Measurements from ENCODE around the gene PNCK.

DNA sequence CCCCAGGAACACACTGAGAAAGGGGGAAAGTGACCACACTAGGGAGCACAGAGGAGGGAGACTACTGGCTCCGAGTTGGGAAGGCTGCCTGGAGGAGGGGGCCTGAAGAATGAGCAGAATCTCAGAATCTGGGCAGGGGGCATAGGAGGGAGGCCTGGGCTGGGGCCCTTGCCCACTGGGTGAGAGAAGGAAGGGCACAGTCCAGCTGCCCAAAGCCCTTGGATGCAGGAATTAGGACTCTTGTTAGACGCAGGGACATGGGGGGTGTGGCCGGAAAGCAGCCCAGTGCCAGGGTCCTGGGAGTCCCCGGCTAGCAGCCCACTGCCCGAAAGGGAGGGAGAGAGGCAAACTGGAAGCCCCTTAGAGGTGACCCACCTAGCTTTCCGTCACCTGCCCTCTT, 28.5 kb downstream of the PNCK start:
- TF ChIP-seq, protein P1, sequence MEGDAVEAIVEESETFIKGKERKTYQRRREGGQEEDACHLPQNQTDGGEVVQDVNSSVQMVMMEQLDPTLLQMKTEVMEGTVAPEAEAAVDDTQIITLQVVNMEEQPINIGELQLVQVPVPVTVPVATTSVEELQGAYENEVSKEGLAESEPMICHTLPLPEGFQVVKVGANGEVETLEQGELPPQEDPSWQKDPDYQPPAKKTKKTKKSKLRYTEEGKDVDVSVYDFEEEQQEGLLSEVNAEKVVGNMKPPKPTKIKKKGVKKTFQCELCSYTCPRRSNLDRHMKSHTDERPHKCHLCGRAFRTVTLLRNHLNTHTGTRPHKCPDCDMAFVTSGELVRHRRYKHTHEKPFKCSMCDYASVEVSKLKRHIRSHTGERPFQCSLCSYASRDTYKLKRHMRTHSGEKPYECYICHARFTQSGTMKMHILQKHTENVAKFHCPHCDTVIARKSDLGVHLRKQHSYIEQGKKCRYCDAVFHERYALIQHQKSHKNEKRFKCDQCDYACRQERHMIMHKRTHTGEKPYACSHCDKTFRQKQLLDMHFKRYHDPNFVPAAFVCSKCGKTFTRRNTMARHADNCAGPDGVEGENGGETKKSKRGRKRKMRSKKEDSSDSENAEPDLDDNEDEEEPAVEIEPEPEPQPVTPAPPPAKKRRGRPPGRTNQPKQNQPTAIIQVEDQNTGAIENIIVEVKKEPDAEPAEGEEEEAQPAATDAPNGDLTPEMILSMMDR (IDR thresholded peaks at IDR 0.05): no peak
- no peak for TF ChIP-seq POLR2A (IDR thresholded peaks at IDR 0.05)

Measured in body of pancreas (tissue), 4 donors.